ENCODE data around the gene ADCK1. TPM values are rescaled to one million over a fixed set of nuclear protein-coding genes. Genes with fewer than 3 reads are reported as not detected.

Gene ADCK1
- total RNA-seq, 1 experiment from 2014 or later, result 10.1 TPM

GRCh38 chr14:77980475-77981321 is 180.8 kb downstream of the ADCK1 start:
- in situ Hi-C loops (cut with HindIII; ENCODE audit: low pct_unique_long_range_greater_than_20kb, low sequenced_read_pairs), result no loop called here
- no peak for DNase-seq (ENCODE audit: low read depth, low spot score)
- H3K27ac ChIP-seq (ENCODE audit: low read length), result no peak overlapping the region
- no peak for TF ChIP-seq CTCF (IDR thresholded peaks at IDR 0.05)
- no peak for TF ChIP-seq POLR2AphosphoS5 (IDR thresholded peaks at IDR 0.05; ENCODE audit: low read depth, low read length)
- no peak for TF ChIP-seq REST (IDR thresholded peaks at IDR 0.05; ENCODE audit: insufficient read depth in 1 of 2, low read depth in 2 of 2, low read length in 1 of 2)
- TF ChIP-seq SIN3A (IDR thresholded peaks at IDR 0.05; ENCODE audit: borderline replicate concordance, insufficient read depth, low read depth, low read length), result no peak
- TF ChIP-seq TCF7L2 (IDR thresholded peaks at IDR 0.05; ENCODE audit: low read depth, low read length), result no peak
- ATAC-seq, result peak; percentile 71
- BruUV-seq (replicated peaks), result no TSS peak
- no peaks in the 10 kb centered on the region; the same call in 1 of the 2 replicates for H3K27me3 ChIP-seq (ENCODE audit: control insufficient read depth, insufficient read depth, low read length)
- H3K4me3 ChIP-seq (ENCODE audit: low read depth in 2 of 2, low read length in 2 of 2), result peak overlapping the region; percentile 36 to 50
- H3K36me3 ChIP-seq (ENCODE audit: control insufficient read depth, insufficient read depth, low read length), result no peaks in the 10 kb centered on the region
- H3K9me3 ChIP-seq (ENCODE audit: control insufficient read depth, insufficient read depth, low read depth, low read length), result no peaks in the 10 kb centered on the region
- no peaks in the 10 kb centered on the region; the same call in 1 of the 2 replicates for H3K4me1 ChIP-seq (ENCODE audit: control insufficient read depth, insufficient read depth, low read length)
- intact Hi-C loops (cut with micrococcal nuclease; ENCODE audit: unreplicated experiment), result loop anchor here (10.0 kb wide), 1 partner anchor 116 kb away; no protein-coding TSS in a partner anchor
- ChIA-PET POLR2A (no interaction called here), CTCF (no interaction called here)

Other genes starting within 250 kb of the ADCK1 start
- 21.0 TPM for gene SPTLC2, start 183.5 kb upstream of the ADCK1 start, total RNA-seq (2021; ENCODE audit: unreplicated experiment)
- 13.0 TPM for gene ALKBH1, start 92.1 kb upstream of the ADCK1 start, total RNA-seq (2021; ENCODE audit: unreplicated experiment)
- 162 TPM for gene SLIRP, start 92.0 kb upstream of the ADCK1 start, total RNA-seq (2021; ENCODE audit: unreplicated experiment)
- 67.0 TPM for gene SNW1, start 39.0 kb upstream of the ADCK1 start, total RNA-seq (2021; ENCODE audit: unreplicated experiment)